GM23248 (cell line): ENCODE results near the gene RDX. TPM values are rescaled to one million over a fixed set of nuclear protein-coding genes. Genes with fewer than 3 reads are reported as not detected.

Source experiments
- DNase-seq: peaks from one replicate; pipeline ENCODE4 v3.0.0-alpha.2; 2015
- H2AFZ ChIP-seq: fragments of 200-600 bp; sonication (generic); 2 replicates; pipeline ENCODE4 v1.6.1; 2016; ENCODE audit warnings: antibody characterized with exemption
- H3F3A ChIP-seq: fragments of 200-600 bp; sonication (generic); 2 replicates; pipeline ENCODE4 v1.6.1; 2016; ENCODE audit warnings: mild to moderate bottlenecking, antibody characterized with exemption, mixed run types; ENCODE audit not compliant: insufficient read depth
- H3K27ac ChIP-seq: fragments of 200-600 bp; sonication (generic); 2 replicates; pipeline ENCODE4 v1.5.1; 2016; ENCODE audit warnings: mild to moderate bottlenecking
- H3K27me3 ChIP-seq: fragments of 200-600 bp; sonication (generic); replicated peaks from 2 replicates; pipeline ENCODE4 v1.6.1; 2016; ENCODE audit warnings: mild to moderate bottlenecking; ENCODE audit not compliant: insufficient read depth
- H3K36me3 ChIP-seq: fragments of 200-600 bp; sonication (generic); 2 replicates; pipeline ENCODE4 v1.6.1; 2016; ENCODE audit warnings: low read depth, mild to moderate bottlenecking
- H3K4me1 ChIP-seq: fragments of 200-600 bp; sonication (generic); 2 replicates; pipeline ENCODE4 v1.6.1; 2016; ENCODE audit warnings: mild to moderate bottlenecking; ENCODE audit not compliant: insufficient read depth
- H3K4me2 ChIP-seq: fragments of 200-600 bp; sonication (generic); one replicate; pipeline ENCODE4 v1.6.1; 2016; ENCODE audit warnings: mild to moderate bottlenecking; ENCODE audit not compliant: unreplicated experiment
- H3K4me3 ChIP-seq: fragments of 200-600 bp; sonication (generic); 2 replicates; pipeline ENCODE4 v1.5.1; 2016; ENCODE audit warnings: mild to moderate bottlenecking
- H3K79me2 ChIP-seq: fragments of 200-600 bp; sonication (generic); 2 replicates; pipeline ENCODE4 v1.6.1; 2016; ENCODE audit warnings: mild to moderate bottlenecking; ENCODE audit not compliant: insufficient read depth
- H3K9ac ChIP-seq: fragments of 200-600 bp; sonication (generic); 2 replicates; pipeline ENCODE4 v1.6.1; 2016; ENCODE audit warnings: mild to moderate bottlenecking
- H3K9me2 ChIP-seq: fragments of 200-600 bp; sonication (generic); 2 replicates; pipeline ENCODE4 v1.6.1; 2016; ENCODE audit warnings: mixed run types, mild to moderate bottlenecking, moderate library complexity; ENCODE audit not compliant: insufficient read depth
- H3K9me3 ChIP-seq: fragments of 200-600 bp; sonication (generic); one replicate; pipeline ENCODE4 v1.6.1; 2017; ENCODE audit warnings: low read depth
- H4K20me1 ChIP-seq: fragments of 200-600 bp; sonication (generic); 2 replicates; pipeline ENCODE4 v1.6.0; 2016; ENCODE audit not compliant: insufficient read depth
- EZH2 ChIP-seq: fragments of 200-600 bp; sonication (generic); IDR thresholded peaks from 2 replicates; pipeline ENCODE4 v1.6.1; 2018; ENCODE audit warnings: antibody characterized with exemption, mild to moderate bottlenecking; ENCODE audit not compliant: insufficient read depth, poor library complexity, severe bottlenecking
- EZH2phosphoT487 ChIP-seq: fragments of 200-600 bp; sonication (generic); IDR thresholded peaks from 2 replicates; pipeline ENCODE4 v1.6.1; 2018; ENCODE audit warnings: antibody characterized with exemption, moderate library complexity, mild to moderate bottlenecking, low read depth; ENCODE audit not compliant: insufficient read depth
- WGBS, 2 experiments: methylation state at CpG; one replicate each; pipeline ENCODE4 v1.1.6; 2015 to 2017; ENCODE audit warnings: low lambda C conversion rate in 2 of 2, low coverage in 1 of 2; ENCODE audit errors: missing lambda C conversion rate in 2 of 2; 5-methylcytosine and 5-hydroxymethylcytosine counted together
- in situ Hi-C: fragments of 300-500 bp; cut with MboI; formaldehyde crosslinking; loops from 2 replicates; pipeline ENCODE4 v1.15.0; 2020
- polyA plus RNA-seq: library from polyadenylated mRNA; unstranded; fragments of >200 nt; fragmentation: Nextera tagmentation; extraction: Ambion mirVana; gene quantifications from 2 replicates; pipeline ENCODE4 v1.2.1, GENCODE V29; 2016
- total RNA-seq: library from RNA; depleted of rRNA; stranded (reverse); fragments of >200 nt; shearing (Covaris generic); gene quantifications from 2 replicates; pipeline ENCODE4 v1.2.3, GENCODE V29; 2014

The RDX gene
- total and polyA plus RNA-seq, 2 experiments from 2014 or later: 69.5 to 95.4 TPM

GRCh38 chr11:110207123-110207522 is 89.3 kb downstream of the RDX start:
- Histone ChIP-seq H3K9ac (no peak overlapping the region), H3K79me2 (no peaks in the 10 kb centered on the region), H3K9me2 (no peaks in the 10 kb centered on the region), H3F3A (no peaks in the 10 kb centered on the region), H3K27me3 (no peaks in the 10 kb centered on the region), H3K4me1 (no peaks in the 10 kb centered on the region), H3K9me3 (no peaks in the 10 kb centered on the region), H3K36me3 (no peaks in the 10 kb centered on the region), H3K4me2 (no peak overlapping the region), H3K27ac (no peak overlapping the region), H4K20me1 (no peaks in the 10 kb centered on the region), H3K4me3 (no peak overlapping the region), H2AFZ (no peak overlapping the region)
- WGBS, 2 experiments: 91 to 94% methylated on average over 6 of the region's 6 CpGs
- TF ChIP-seq EZH2 (no peak), EZH2phosphoT487 (no peak)
- no peak for DNase-seq
- in situ Hi-C loops: loop anchor here (10.0 to 25.0 kb wide), 2 partner anchors 168 to 1030 kb away; partner anchors contain the start of gene POU2AF2

GRCh38 chr11:110200836-110201235 is 95.6 kb downstream of the RDX start:
- Histone ChIP-seq H3F3A (peaks cover 18% of the 10 kb centered on the region), H2AFZ (no peak overlapping the region), H3K79me2 (no peaks in the 10 kb centered on the region), H3K9me3 (no peaks in the 10 kb centered on the region), H3K27me3 (no peaks in the 10 kb centered on the region), H3K9me2 (no peaks in the 10 kb centered on the region), H3K36me3 (no peaks in the 10 kb centered on the region), H3K4me2 (peak overlapping the region; percentile 10), H4K20me1 (no peaks in the 10 kb centered on the region), H3K4me3 (no peak overlapping the region), H3K27ac (no peak overlapping the region), H3K4me1 (peaks cover 29% of the 10 kb centered on the region), H3K9ac (no peak overlapping the region)
- TF ChIP-seq EZH2 (no peak), EZH2phosphoT487 (no peak)
- DNase-seq: no peak
- 84 to 86% methylated on average over 10 of the region's 10 CpGs for WGBS, 2 experiments
- in situ Hi-C loops: loop anchor here (10.0 to 25.0 kb wide), 2 partner anchors 174 to 1036 kb away; partner anchors contain the start of gene POU2AF2

GRCh38 chr11:110200241-110200640 is 96.2 kb downstream of the RDX start:
- no peaks in the 10 kb centered on the region for H3K9me3 ChIP-seq
- TF ChIP-seq EZH2phosphoT487: no peak
- no peak overlapping the region for H3K4me3 ChIP-seq
- no peaks in the 10 kb centered on the region for H3K36me3 ChIP-seq
- H3K9me2 ChIP-seq: no peaks in the 10 kb centered on the region
- H3K4me2 ChIP-seq: peak overlapping the region; percentile 10
- no peak overlapping the region for H3K9ac ChIP-seq
- peaks cover 35% of the 10 kb centered on the region for H3K4me1 ChIP-seq
- peak; percentile 54 for DNase-seq
- in situ Hi-C loops: loop anchor here (10.0 to 25.0 kb wide), 2 partner anchors 175 to 1037 kb away; partner anchors contain the start of gene POU2AF2
- no peaks in the 10 kb centered on the region for H3K27me3 ChIP-seq
- H3K79me2 ChIP-seq: no peaks in the 10 kb centered on the region
- H3F3A ChIP-seq: peaks cover 24% of the 10 kb centered on the region
- 46 to 51% methylated on average over 6 of the region's 6 CpGs for WGBS, 2 experiments
- H2AFZ ChIP-seq: no peak overlapping the region
- H3K27ac ChIP-seq: no peak overlapping the region
- no peaks in the 10 kb centered on the region for H4K20me1 ChIP-seq

DNA sequence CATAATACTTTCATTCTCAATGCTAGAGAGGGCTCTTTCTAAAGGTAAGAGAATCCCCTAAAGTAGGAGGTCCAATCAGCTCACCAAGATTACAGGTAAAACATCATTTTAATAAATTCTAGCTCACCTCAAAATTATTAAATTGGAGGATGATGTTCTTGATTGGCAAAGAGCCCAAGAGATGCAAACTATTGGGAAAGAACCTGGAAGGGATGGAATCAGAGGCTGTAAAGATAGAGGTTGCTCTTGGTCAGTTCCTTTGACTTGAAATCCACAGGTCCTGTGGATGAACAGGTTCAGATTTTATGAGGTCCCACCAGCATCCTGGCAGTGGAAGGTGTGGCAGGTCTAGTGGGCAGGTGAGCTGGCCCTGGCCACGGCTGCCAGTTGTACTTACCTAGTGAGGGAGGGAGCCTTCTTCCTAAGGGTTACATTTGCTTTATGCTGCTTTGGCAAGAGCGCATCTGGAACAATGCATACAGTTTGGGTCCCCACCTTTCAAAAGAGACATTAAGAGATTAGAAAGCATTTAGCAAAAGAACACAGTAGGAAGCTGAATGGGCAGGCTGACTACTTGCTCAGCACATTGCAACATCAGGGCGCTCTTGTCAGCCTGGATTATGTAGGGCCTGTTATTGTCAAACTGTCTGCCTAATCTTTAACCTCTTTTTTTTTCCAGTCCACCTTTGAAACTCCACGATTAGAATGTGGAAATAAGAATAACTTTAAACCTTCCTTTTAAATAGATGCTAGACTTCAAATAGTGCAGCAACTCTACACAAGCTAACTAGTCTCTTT is 97.0 kb downstream of the RDX start:
- Histone ChIP-seq H3K4me1 (peaks cover 42% of the 10 kb centered on the region), H3K9me3 (no peaks in the 10 kb centered on the region), H3K79me2 (no peaks in the 10 kb centered on the region), H3K36me3 (no peaks in the 10 kb centered on the region), H3K4me2 (no peak overlapping the region), H3K9me2 (no peaks in the 10 kb centered on the region), H3K27ac (no peak overlapping the region), H4K20me1 (no peaks in the 10 kb centered on the region), H2AFZ (no peak overlapping the region), H3K27me3 (no peaks in the 10 kb centered on the region), H3F3A (peaks cover 32% of the 10 kb centered on the region), H3K9ac (no peak overlapping the region), H3K4me3 (no peak overlapping the region)
- in situ Hi-C loops: no loop called here
- no peak for TF ChIP-seq EZH2
- TF ChIP-seq EZH2phosphoT487: no peak
- WGBS, 2 experiments: 94% methylated on average over 4 of the region's 4 CpGs
- peak; percentile 40 for DNase-seq
